Renal cortex interstitium (tissue), 15 donors: ENCODE measurements around the gene HIVEP1. TPM values are rescaled to one million over a fixed set of nuclear protein-coding genes. Genes with fewer than 3 reads are reported as not detected.

Experiments used
- DNase-seq, 11 donors: peaks; one replicate each; pipeline ENCODE4 v3.0.0-alpha.2; 2013; ENCODE audit warnings: low read depth in 9 of 11, low spot score in 4 of 11; ENCODE audit errors: extremely low read depth in 1 of 11
- long read RNA-seq, 16 experiments: transcript quantifications; one replicate each; lab custom pipeline, GENCODE V29; 2026
- polyA plus RNA-seq, 3 donors: library from polyadenylated mRNA; unstranded; fragments of 120-200 nt; gene quantifications; one replicate each; pipeline ENCODE4 v1.2.1, GENCODE V29; 2013; ENCODE audit not compliant: insufficient read length in 3 of 3

HIVEP1 gene
- polyA plus RNA-seq = 10 to 100 TPM; 22.4 to 24.7 (median 23.2) TPM
- long read RNA-seq, donor 1, partial matches to known transcripts = 0 of 1 reads
- long read RNA-seq, donor 1, other reads (novel, unspliced or antisense) = 0 of 1 reads
- long read RNA-seq, donor 2, partial matches to known transcripts = 0 of 1 reads
- long read RNA-seq, donor 2, other reads (novel, unspliced or antisense) = 0 of 1 reads
- long read RNA-seq, donor 3 = 0 reads
- long read RNA-seq, donor 4, partial matches to known transcripts = 0 of 3 reads
- long read RNA-seq, donor 4, other reads (novel, unspliced or antisense) = 0 of 3 reads
- long read RNA-seq, donor 5 = 0 reads
- long read RNA-seq, donor 6, partial matches to known transcripts = 0 of 1 reads
- long read RNA-seq, donor 6, other reads (novel, unspliced or antisense) = 0 of 1 reads
- long read RNA-seq, donor 7, partial matches to known transcripts = 6 of 7 reads
- long read RNA-seq, donor 7, other reads (novel, unspliced or antisense) = 0 of 7 reads
- long read RNA-seq, donor 8 = 0 reads
- long read RNA-seq, donor 9, partial matches to known transcripts = 0 of 2 reads
- long read RNA-seq, donor 9, other reads (novel, unspliced or antisense) = 0 of 2 reads
- long read RNA-seq, donor 10, partial matches to known transcripts = 0 of 1 reads
- long read RNA-seq, donor 10, other reads (novel, unspliced or antisense) = 0 of 1 reads
- long read RNA-seq, donor 11 = 0 reads
- long read RNA-seq, donor 12, partial matches to known transcripts = 0 of 1 reads
- long read RNA-seq, donor 12, other reads (novel, unspliced or antisense) = 0 of 1 reads
- long read RNA-seq, donor 13 = 0 reads
- long read RNA-seq, donor 14, partial matches to known transcripts = 0 of 1 reads
- long read RNA-seq, donor 14, other reads (novel, unspliced or antisense) = 0 of 1 reads
- long read RNA-seq, donor 15 = 0 reads
- long read RNA-seq, donor 16, partial matches to known transcripts = 0 of 1 reads
- long read RNA-seq, donor 16, other reads (novel, unspliced or antisense) = 0 of 1 reads

- DNase-seq = peak in 3 of 11 donors; percentile 25 to 45 (median 32)
These were observed at the start of gene HIVEP1 for GRCh38 chr6:12012038-12012557. TSS of gene HIVEP1 (plus strand) at chr6:12012312. CDS start at chr6:12015629, 3,317 bp downstream.

DNA sequence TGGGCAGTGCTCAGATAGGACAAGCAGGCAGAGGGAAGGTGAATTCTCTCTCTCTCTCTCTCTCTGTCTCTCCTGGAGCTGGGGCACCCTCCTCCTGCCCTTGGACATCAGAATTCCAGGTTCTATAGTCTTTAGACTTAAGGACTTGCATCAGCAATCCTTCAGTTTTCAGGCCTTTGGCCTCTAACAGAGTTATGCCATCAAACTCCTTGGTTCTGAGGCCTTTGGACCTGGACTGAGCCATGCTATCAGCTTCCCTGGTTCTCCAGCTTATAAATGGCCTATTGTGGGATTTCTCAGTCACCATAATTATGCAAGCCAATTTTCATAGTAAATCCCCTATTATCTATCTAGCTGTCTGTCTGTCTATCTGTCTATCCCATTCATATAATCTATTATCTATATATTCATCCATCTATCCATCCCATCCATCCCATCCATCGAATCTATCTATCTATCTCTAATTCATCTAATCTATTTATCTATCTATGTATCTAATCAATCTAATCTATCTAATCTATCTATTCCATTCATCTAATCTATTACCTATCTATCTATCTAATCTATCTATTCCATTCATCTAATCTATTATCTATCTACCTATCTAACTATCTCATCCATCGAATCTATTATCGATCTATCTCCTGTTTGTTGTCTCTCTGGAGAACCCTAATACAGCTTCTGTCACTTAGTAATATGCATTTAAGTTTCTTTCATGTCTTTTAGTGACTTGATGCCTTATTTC, 48.2 kb upstream of the HIVEP1 start:
- no peak for DNase-seq

GRCh38 chr6:11964729-11965335, 47.3 kb upstream of the HIVEP1 start:
- no peak for DNase-seq

GRCh38 chr6:11965499-11965898, 46.6 kb upstream of the HIVEP1 start:
- no peak for DNase-seq

- no peak for DNase-seq
These were observed 43.8 kb upstream of the HIVEP1 start for GRCh38 chr6:11968241-11968806.

DNA sequence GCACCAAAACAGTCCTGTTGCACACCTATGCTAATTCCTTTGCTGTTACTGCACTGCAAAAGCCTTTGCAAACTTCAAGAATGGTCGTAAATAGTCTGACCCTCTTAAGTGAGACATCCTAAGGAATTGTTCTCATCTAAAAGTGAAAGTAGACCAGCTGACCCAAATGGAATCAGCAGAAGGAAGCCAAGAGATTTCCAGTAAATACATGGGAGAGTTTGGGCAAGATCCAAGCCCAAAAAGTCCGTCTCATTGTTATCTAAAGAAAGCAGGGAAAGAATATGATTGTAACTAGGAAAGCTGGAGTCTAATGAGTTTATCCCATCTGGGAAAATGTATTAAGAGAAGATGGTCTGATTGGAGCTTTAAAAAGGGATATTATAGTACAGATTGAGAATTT, 43.0 kb upstream of the HIVEP1 start:
- peak in 1 of 11 donors; percentile 7 for DNase-seq

GRCh38 chr6:11970114-11970513, 42.0 kb upstream of the HIVEP1 start:
- DNase-seq = no peak

- DNase-seq = peak in 1 of 11 donors; percentile 6
These were observed 41.0 kb upstream of the HIVEP1 start for GRCh38 chr6:11971154-11971553.

DNA sequence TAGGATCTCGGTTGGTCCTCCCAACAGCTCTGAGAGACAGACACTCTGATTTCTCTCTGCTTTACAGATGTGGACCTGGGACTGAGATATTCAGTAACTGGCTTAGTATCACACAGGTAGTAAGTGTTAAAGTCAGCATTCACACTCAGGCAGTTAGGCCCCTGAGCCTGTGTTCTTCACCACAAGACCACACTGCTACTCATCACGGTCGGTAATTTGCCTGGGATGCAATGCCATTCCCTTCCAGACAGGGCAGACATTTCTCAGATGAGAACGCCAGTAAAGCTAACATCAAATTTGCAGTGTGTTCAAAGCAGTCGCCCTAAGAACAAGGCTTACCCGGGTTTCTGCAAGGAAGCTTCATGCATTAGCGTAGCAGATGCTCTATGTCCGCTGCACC, 39.8 kb upstream of the HIVEP1 start:
- DNase-seq = no peak

GRCh38 chr6:11972806-11973205, 39.3 kb upstream of the HIVEP1 start:
- no peak for DNase-seq

DNA sequence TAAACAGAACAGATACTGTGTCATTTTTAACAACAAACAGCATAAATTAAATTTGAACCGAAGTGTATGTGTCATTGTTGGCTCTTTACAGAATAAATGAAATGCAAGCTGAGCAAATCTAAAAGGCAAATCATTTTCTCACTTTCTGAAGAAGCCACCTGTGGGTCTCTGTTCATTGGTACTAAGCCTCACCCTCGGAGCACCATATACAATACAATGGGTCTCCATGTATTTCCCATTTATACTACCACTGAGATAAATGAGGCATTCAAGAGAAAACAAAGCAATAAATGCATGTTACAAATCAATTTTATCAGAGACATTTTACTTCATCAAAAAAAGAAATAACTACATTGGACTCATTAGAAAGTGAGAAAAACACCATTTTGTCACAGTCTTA, 38.9 kb upstream of the HIVEP1 start:
- DNase-seq = no peak

DNA sequence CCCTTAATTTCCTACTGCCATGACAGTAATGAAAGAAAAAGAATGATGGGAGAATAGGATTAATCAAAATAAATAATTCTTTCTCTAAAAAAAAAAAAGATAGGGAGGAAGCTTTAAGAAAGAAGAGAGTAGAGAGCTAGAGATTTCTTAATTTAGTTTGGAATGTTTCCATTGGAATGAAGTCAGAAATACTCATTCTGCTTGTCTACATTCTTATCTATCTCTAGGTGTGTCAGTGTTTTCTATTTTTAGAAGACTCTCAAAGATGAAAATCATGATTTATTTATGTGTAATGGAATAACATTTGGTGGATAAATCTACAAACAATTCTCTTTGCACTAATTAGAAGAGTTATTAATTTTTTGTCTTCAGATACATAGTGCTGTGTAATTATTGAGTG, 38.0 kb upstream of the HIVEP1 start:
- DNase-seq = no peak

GRCh38 chr6:11975353-11975977, 36.6 kb upstream of the HIVEP1 start:
- DNase-seq = no peak

- no peak for DNase-seq
These were observed 35.6 kb upstream of the HIVEP1 start for GRCh38 chr6:11976489-11976888.

- no peak for DNase-seq
These were observed 34.9 kb upstream of the HIVEP1 start for GRCh38 chr6:11977193-11977592.

DNA sequence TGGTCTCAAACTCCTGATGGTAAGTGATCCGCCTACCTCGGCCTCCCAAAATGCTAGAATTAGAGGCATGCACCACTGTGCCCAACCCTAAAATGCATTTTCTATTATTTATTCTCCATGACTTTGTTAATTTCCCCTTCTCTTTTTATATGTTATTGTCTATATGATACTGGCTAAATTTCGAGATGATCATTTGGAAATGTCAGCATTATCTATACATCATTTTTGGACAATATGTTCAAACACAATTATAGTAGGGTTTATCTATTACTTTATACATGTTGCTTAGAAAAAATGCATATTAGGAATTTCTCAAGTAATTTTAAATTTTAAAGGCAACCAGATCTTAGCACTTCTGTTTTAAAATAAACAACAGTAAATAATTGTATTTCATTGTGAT, 34.4 kb upstream of the HIVEP1 start:
- DNase-seq = no peak

DNA sequence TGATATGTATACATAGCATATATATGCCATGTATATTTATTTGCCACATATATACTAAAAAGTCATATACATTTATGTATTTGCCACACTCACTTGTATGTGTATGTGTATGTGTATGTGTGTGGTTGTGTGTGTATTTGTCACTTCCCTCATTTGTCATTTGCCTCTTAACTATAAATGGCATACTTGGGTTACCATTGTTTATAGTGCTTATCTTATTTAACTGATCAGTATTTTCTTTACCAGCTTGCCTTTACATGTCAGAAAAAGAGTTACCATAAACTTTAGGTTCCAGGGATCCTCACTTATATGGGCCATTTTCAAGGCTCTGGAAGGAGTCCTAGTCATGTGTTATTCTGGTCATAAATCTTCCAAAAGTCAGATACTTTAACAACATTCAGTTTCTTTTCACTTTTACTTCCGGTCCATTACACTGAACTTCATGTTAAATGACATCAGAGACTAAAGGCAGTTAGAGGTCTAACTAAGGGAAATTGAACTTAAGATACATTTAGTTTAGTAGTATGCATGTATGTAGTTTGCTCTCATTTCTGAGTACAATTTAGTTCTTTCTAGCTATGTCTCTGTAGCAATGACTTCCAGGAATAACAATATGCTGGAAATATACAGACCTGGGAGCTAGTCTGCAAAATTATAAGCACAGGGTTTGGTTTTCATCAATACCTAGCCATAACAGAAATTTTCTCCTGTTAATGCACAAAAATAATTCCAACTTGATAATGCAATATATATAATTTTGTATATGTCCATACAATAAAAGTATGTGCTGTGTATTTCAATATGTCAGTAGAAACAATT, 33.7 kb upstream of the HIVEP1 start:
- peak in 1 of 11 donors; percentile 5 for DNase-seq
